Measurements from ENCODE around the gene FAF1.
"Not testable (repeated sequence)": the region's sequence is repeated elsewhere in the genome, so short reads cannot be mapped to it uniquely, and the experiment has no call there.

FAF1 gene

GRCh38 chr1:50836117-50836516 is 124.0 kb downstream of the FAF1 start:
- DNase-seq: no peak

- DNase-seq: no peak
Observed at GRCh38 chr1:50833216-50833615, 126.9 kb downstream of the FAF1 start.

GRCh38 chr1:50832167-50832566 is 127.9 kb downstream of the FAF1 start:
- DNase-seq: no peak

- no peak for DNase-seq
Observed at GRCh38 chr1:50831300-50832061, 128.6 kb downstream of the FAF1 start.

GRCh38 chr1:50830621-50831020 is 129.4 kb downstream of the FAF1 start:
- DNase-seq: no peak

GRCh38 chr1:50829014-50829958 is 130.8 kb downstream of the FAF1 start:
- DNase-seq: no peak

GRCh38 chr1:50827546-50827945 is 132.5 kb downstream of the FAF1 start:
- DNase-seq: no peak

- not testable (repeated sequence) for DNase-seq
Observed at GRCh38 chr1:50826792-50827191, 133.3 kb downstream of the FAF1 start.

GRCh38 chr1:50822035-50822776 is 137.9 kb downstream of the FAF1 start:
- no peak for DNase-seq

- DNase-seq: no peak
Observed at GRCh38 chr1:50820545-50820944, 139.5 kb downstream of the FAF1 start.

- no peak for DNase-seq
Observed at GRCh38 chr1:50812346-50812745, 147.7 kb downstream of the FAF1 start.

GRCh38 chr1:50808296-50808695 is 151.8 kb downstream of the FAF1 start:
- DNase-seq: no peak

GRCh38 chr1:50796272-50796671 is 163.8 kb downstream of the FAF1 start:
- DNase-seq: no peak

GRCh38 chr1:50793521-50793920 is 166.5 kb downstream of the FAF1 start:
- DNase-seq: no peak

- no peak for DNase-seq
Observed at GRCh38 chr1:50787266-50787665, 172.8 kb downstream of the FAF1 start.

- DNase-seq: no peak
Observed at GRCh38 chr1:50783286-50783685, 176.8 kb downstream of the FAF1 start.

- no peak for DNase-seq
Observed at GRCh38 chr1:50780797-50781196, 179.3 kb downstream of the FAF1 start.

GRCh38 chr1:50779801-50780200 is 180.3 kb downstream of the FAF1 start:
- DNase-seq: no peak

GRCh38 chr1:50775740-50776139 is 184.3 kb downstream of the FAF1 start:
- no peak for DNase-seq

- peak; percentile 49 for DNase-seq
Observed at GRCh38 chr1:50774759-50775351, 185.2 kb downstream of the FAF1 start.

GRCh38 chr1:50766688-50767087 is 193.4 kb downstream of the FAF1 start:
- no peak for DNase-seq

- DNase-seq: not testable (repeated sequence)
Observed at GRCh38 chr1:50756543-50756942, 203.5 kb downstream of the FAF1 start.

- DNase-seq: not testable (repeated sequence)
Observed at GRCh38 chr1:50754764-50755163, 205.3 kb downstream of the FAF1 start.

All from NCI-H2171 (cell line).